ENCODE data around the gene OR6C4. TPM values are rescaled to one million over a fixed set of nuclear protein-coding genes. Genes with fewer than 3 reads are reported as not detected.

OR6C4 gene
- not detected in 5 replicates for total RNA-seq (2022; extraction: Qiagen RNA extraction; ENCODE audit: low read depth)

DNA sequence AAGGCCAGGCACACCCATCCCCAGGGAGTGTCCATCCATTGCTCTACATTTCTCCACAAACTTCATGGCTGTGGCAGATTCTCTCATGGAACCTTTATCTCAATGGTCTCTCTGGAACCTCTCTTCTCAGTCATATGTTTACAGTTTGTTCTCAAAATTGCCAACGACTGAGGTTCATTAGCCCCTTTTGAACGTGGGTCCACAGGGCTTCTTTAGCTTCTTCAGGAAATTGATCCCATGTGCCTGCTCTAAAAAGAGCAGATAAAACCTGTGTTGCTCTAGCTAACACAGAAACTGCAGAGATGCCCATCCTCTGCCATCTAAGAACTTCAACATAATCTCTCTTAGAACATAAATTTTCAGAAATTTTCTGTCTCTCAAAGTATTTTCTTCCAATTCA is at the start of gene OR6C4:
Gene OR6C4 (plus strand): TSS at position 301 of the 400 bp plus-strand sequence. CDS start 1,625 bp downstream, outside the sequence.

DNA sequence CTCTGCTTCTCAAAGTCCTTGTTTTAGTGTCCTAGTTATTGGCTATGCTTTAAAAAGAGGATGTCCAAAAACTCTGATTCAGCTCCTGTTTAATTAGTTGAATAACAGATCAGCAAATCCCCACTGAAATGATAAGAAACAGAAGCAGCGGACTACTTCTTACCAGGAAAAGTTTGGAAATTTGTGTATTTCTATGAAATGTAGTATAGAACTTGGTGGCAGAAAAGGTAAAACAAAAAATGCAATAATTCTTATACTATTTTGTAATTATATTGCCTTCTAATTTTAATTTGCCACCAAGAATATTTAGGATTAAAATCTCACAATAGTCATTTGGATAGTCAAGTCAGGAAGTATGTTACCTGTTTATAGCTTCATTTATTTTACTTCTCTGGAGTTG is 22.8 kb downstream of the OR6C4 start, which contains the start of gene OR2AP1:
Gene OR2AP1 (plus strand): TSS at position 301 of the 400 bp plus-strand sequence. CDS start 1,947 bp downstream, outside the sequence.

Other genes starting within 250 kb of the OR6C4 start
- not detected in 5 replicates for gene OR6C1, start 235.3 kb upstream of the OR6C4 start, total RNA-seq (2022; extraction: Qiagen RNA extraction; ENCODE audit: low read depth)
- not detected in 5 replicates for gene OR6C3, start 218.9 kb upstream of the OR6C4 start, total RNA-seq (2022; extraction: Qiagen RNA extraction; ENCODE audit: low read depth)
- not detected in 5 replicates for gene OR6C75, start 186.6 kb upstream of the OR6C4 start, total RNA-seq (2022; extraction: Qiagen RNA extraction; ENCODE audit: low read depth)
- not detected in 5 replicates for gene OR6C65, start 149.1 kb upstream of the OR6C4 start, total RNA-seq (2022; extraction: Qiagen RNA extraction; ENCODE audit: low read depth)
- gene OR6C76, start 123.3 kb upstream of the OR6C4 start, total RNA-seq (2022; extraction: Qiagen RNA extraction; ENCODE audit: low read depth): not detected in 5 replicates
- not detected in 5 replicates for gene OR6C2, start 105.5 kb upstream of the OR6C4 start, total RNA-seq (2022; extraction: Qiagen RNA extraction; ENCODE audit: low read depth)
- gene OR6C70, start 79.5 kb upstream of the OR6C4 start, total RNA-seq (2022; extraction: Qiagen RNA extraction; ENCODE audit: low read depth): not detected in 5 replicates
- gene OR6C68, start 57.2 kb upstream of the OR6C4 start, total RNA-seq (2022; extraction: Qiagen RNA extraction; ENCODE audit: low read depth): not detected in 5 replicates
- gene OR2AP1, start 22.9 kb downstream of the OR6C4 start, total RNA-seq (2022; extraction: Qiagen RNA extraction; ENCODE audit: low read depth): not detected in 5 replicates
- not detected in 5 replicates for gene OR10P1, start 87.3 kb downstream of the OR6C4 start, total RNA-seq (2022; extraction: Qiagen RNA extraction; ENCODE audit: low read depth)
- 0.92 to 1.7 TPM (median 1.6 TPM) in 5 replicates for gene ITGA7, start 158.3 kb downstream of the OR6C4 start, total RNA-seq (2022; extraction: Qiagen RNA extraction; ENCODE audit: low read depth)
- gene BLOC1S1, start 166.4 kb downstream of the OR6C4 start, total RNA-seq (2022; extraction: Qiagen RNA extraction; ENCODE audit: low read depth): 116 to 167 TPM (median 145 TPM) in 5 replicates
- gene RDH5, start 170.8 kb downstream of the OR6C4 start, total RNA-seq (2022; extraction: Qiagen RNA extraction; ENCODE audit: low read depth): 1.7 to 3.1 TPM (median 2.2 TPM) in 5 replicates
- gene CD63, start 179.4 kb downstream of the OR6C4 start, total RNA-seq (2022; extraction: Qiagen RNA extraction; ENCODE audit: low read depth): 695 to 804 TPM (median 704 TPM) in 5 replicates
- 1.9 to 5.1 TPM (median 4.1 TPM) in 5 replicates for gene GDF11, start 193.5 kb downstream of the OR6C4 start, total RNA-seq (2022; extraction: Qiagen RNA extraction; ENCODE audit: low read depth)